ENCODE measurements around the gene ANGEL1.
A peak's percentile ranks its signal among the peaks of the same experiment; 100 is the strongest.

Gene ANGEL1

GRCh38 chr14:76771437-76771980, 41.2 kb downstream of the ANGEL1 start:
- in situ Hi-C loops (cut with HindIII; ENCODE audit: low pct_ligation_motif_present, low pct_unique_long_range_greater_than_20kb, low sequenced_read_pairs): no loop called here
- DNase-seq: no peak

GRCh38 chr14:76770521-76771436, 41.9 kb downstream of the ANGEL1 start:
- in situ Hi-C loops (cut with HindIII; ENCODE audit: low pct_ligation_motif_present, low pct_unique_long_range_greater_than_20kb, low sequenced_read_pairs): no loop called here
- no peak for DNase-seq

GRCh38 chr14:76769636-76770292, 42.9 kb downstream of the ANGEL1 start:
- DNase-seq: no peak
- in situ Hi-C loops (cut with HindIII; ENCODE audit: low pct_ligation_motif_present, low pct_unique_long_range_greater_than_20kb, low sequenced_read_pairs): no loop called here

GRCh38 chr14:76768671-76769500, 43.8 kb downstream of the ANGEL1 start:
- in situ Hi-C loops (cut with HindIII; ENCODE audit: low pct_ligation_motif_present, low pct_unique_long_range_greater_than_20kb, low sequenced_read_pairs): no loop called here
- no peak for DNase-seq

- DNase-seq: no peak
These were observed 44.7 kb downstream of the ANGEL1 start for GRCh38 chr14:76767681-76768656.

GRCh38 chr14:76765461-76765931, 47.2 kb downstream of the ANGEL1 start:
- no peak for DNase-seq
- in situ Hi-C loops (cut with HindIII; ENCODE audit: low pct_ligation_motif_present, low pct_unique_long_range_greater_than_20kb, low sequenced_read_pairs): no loop called here

More at GRCh38 chr14:76767681-76768656, 44.7 kb downstream of the ANGEL1 start:
- in situ Hi-C loops (cut with HindIII; ENCODE audit: low pct_ligation_motif_present, low pct_unique_long_range_greater_than_20kb, low sequenced_read_pairs): no loop called here

GRCh38 chr14:76763096-76764041, 49.3 kb downstream of the ANGEL1 start:
- in situ Hi-C loops (cut with HindIII; ENCODE audit: low pct_ligation_motif_present, low pct_unique_long_range_greater_than_20kb, low sequenced_read_pairs): no loop called here
- DNase-seq: no peak

- in situ Hi-C loops (cut with HindIII; ENCODE audit: low pct_ligation_motif_present, low pct_unique_long_range_greater_than_20kb, low sequenced_read_pairs): no loop called here
- DNase-seq: no peak
These were observed 50.1 kb downstream of the ANGEL1 start for GRCh38 chr14:76762411-76763095.

- no peak for DNase-seq
- in situ Hi-C loops (cut with HindIII; ENCODE audit: low pct_ligation_motif_present, low pct_unique_long_range_greater_than_20kb, low sequenced_read_pairs): no loop called here
These were observed 50.7 kb downstream of the ANGEL1 start for GRCh38 chr14:76761960-76762410.

GRCh38 chr14:76761136-76761959, 51.3 kb downstream of the ANGEL1 start, which contains the start of gene VASH1:
Gene VASH1 (plus strand): TSS chr14:76761468. CDS start chr14:76762822, 1,354 bp downstream.
- peak; percentile 62 for DNase-seq
- in situ Hi-C loops (cut with HindIII; ENCODE audit: low pct_ligation_motif_present, low pct_unique_long_range_greater_than_20kb, low sequenced_read_pairs): no loop called here

- no peak for DNase-seq
- in situ Hi-C loops (cut with HindIII; ENCODE audit: low pct_ligation_motif_present, low pct_unique_long_range_greater_than_20kb, low sequenced_read_pairs): no loop called here
These were observed 52.1 kb downstream of the ANGEL1 start for GRCh38 chr14:76760331-76761135.

- no peak for DNase-seq
- in situ Hi-C loops (cut with HindIII; ENCODE audit: low pct_ligation_motif_present, low pct_unique_long_range_greater_than_20kb, low sequenced_read_pairs): no loop called here
These were observed 53.1 kb downstream of the ANGEL1 start for GRCh38 chr14:76759589-76759988.

- in situ Hi-C loops (cut with HindIII; ENCODE audit: low pct_ligation_motif_present, low pct_unique_long_range_greater_than_20kb, low sequenced_read_pairs): no loop called here
- no peak for DNase-seq
These were observed 56.3 kb downstream of the ANGEL1 start for GRCh38 chr14:76756371-76756750.

GRCh38 chr14:76755610-76756370, 56.9 kb downstream of the ANGEL1 start:
- no peak for DNase-seq
- in situ Hi-C loops (cut with HindIII; ENCODE audit: low pct_ligation_motif_present, low pct_unique_long_range_greater_than_20kb, low sequenced_read_pairs): no loop called here
